HL-60 (cell line): ENCODE measurements around the gene NFAT5.

Experiments used
- DNase-seq, 2 experiments: peaks; one replicate each; pipeline ENCODE4 v3.0.0-alpha.2; 2010 to 2020; ENCODE audit warnings: low read depth in 1 of 2, low spot score in 1 of 2
- H3K27ac ChIP-seq: fragments of 250-450 bp; sonication (Bioruptor Pico); replicated peaks from 2 replicates; pipeline ENCODE4 v1.5.1; 2020; ENCODE audit warnings: mild to moderate bottlenecking, moderate library complexity
- H3K27me3 ChIP-seq: fragments of 250-450 bp; sonication (Bioruptor Pico); 2 replicates; pipeline ENCODE4 v1.5.1; 2021; ENCODE audit warnings: mild to moderate bottlenecking, moderate library complexity; ENCODE audit not compliant: insufficient read depth, poor library complexity, severe bottlenecking
- H3K4me3 ChIP-seq: replicated peaks from 2 replicates; pipeline ENCODE4 v1.5.1; 2011; ENCODE audit warnings: mild to moderate bottlenecking, control low read depth, low read length; ENCODE audit not compliant: insufficient read depth
- CTCF ChIP-seq: IDR thresholded peaks from one replicate; pipeline ENCODE4 v1.5.1; 2011; ENCODE audit warnings: low read length, control low read depth, inconsistent platforms; ENCODE audit not compliant: insufficient read depth
- GABPA ChIP-seq: IDR thresholded peaks from 2 replicates; pipeline ENCODE4 v1.6.1; 2012; ENCODE audit warnings: low read depth
- POLR2AphosphoS5 ChIP-seq: IDR thresholded peaks from 2 replicates; pipeline ENCODE4 v1.6.1; 2012; ENCODE audit warnings: low read depth
- REST ChIP-seq: IDR thresholded peaks from 2 replicates; pipeline ENCODE4 v1.6.1; 2012; ENCODE audit warnings: low read depth; ENCODE audit not compliant: insufficient replicate concordance
- SPI1 ChIP-seq: IDR thresholded peaks from 2 replicates; pipeline ENCODE4 v1.6.1; 2012; ENCODE audit warnings: low read depth, mild to moderate bottlenecking, borderline replicate concordance

Gene NFAT5

GRCh38 chr16:69693916-69694315, 128.2 kb downstream of the NFAT5 start:
- TF ChIP-seq POLR2AphosphoS5 = no peak
- TF ChIP-seq SPI1 = no peak
- no peak for TF ChIP-seq GABPA
- no peak for TF ChIP-seq REST
- no peak for TF ChIP-seq CTCF
- no peak for DNase-seq

GRCh38 chr16:69698404-69698803, 132.6 kb downstream of the NFAT5 start:
- TF ChIP-seq POLR2AphosphoS5 = no peak
- TF ChIP-seq GABPA = no peak
- TF ChIP-seq REST = no peak
- no peak for TF ChIP-seq CTCF
- TF ChIP-seq SPI1 = no peak
- Histone ChIP-seq H3K4me3 (no peak overlapping the region), H3K27ac (no peak overlapping the region)

More at GRCh38 chr16:69693916-69694315, 128.2 kb downstream of the NFAT5 start:
- no peak overlapping the region for H3K27ac ChIP-seq
- H3K27me3 ChIP-seq = no peaks in the 10 kb centered on the region
- no peak overlapping the region for H3K4me3 ChIP-seq

GRCh38 chr16:69699915-69700314, 134.1 kb downstream of the NFAT5 start:
- no peak for DNase-seq
- H3K4me3 ChIP-seq = no peak overlapping the region
- H3K27me3 ChIP-seq = no peaks in the 10 kb centered on the region
- no peak overlapping the region for H3K27ac ChIP-seq
- TF ChIP-seq GABPA (no peak), POLR2AphosphoS5 (no peak), CTCF (no peak), REST (no peak), SPI1 (no peak)

More at GRCh38 chr16:69698404-69698803, 132.6 kb downstream of the NFAT5 start:
- DNase-seq = no peak
- H3K27me3 ChIP-seq = no peaks in the 10 kb centered on the region
